Ovary (tissue), 9 donors: Measurements from ENCODE around the gene DPYSL4. TPM values are rescaled to one million over a fixed set of nuclear protein-coding genes. Genes with fewer than 3 reads are reported as not detected.

Experiments
- DNase-seq, 5 donors: peaks; one replicate each; pipeline ENCODE4 v3.0.0-alpha.2; 2019 to 2020
- H3K27ac ChIP-seq, 2 donors: fragments of 200-600 bp; one replicate each; pipeline versions ENCODE4 v1.5.1 to v1.8.0; 2019 to 2022
- H3K27me3 ChIP-seq: fragments of 200-600 bp; one replicate; pipeline ENCODE4 v1.8.0; 2022
- H3K36me3 ChIP-seq: fragments of 200-600 bp; sonication (generic); one replicate; pipeline ENCODE4 v1.5.1; 2019
- H3K4me1 ChIP-seq: one replicate; pipeline ENCODE4 v1.8.1; 2013; ENCODE audit warnings: mild to moderate bottlenecking, moderate library complexity; ENCODE audit not compliant: insufficient read depth
- H3K4me3 ChIP-seq: fragments of 200-600 bp; sonication (generic); one replicate; pipeline ENCODE4 v1.5.1; 2017
- H3K9me3 ChIP-seq, 2 donors: fragments of 200-600 bp in 1 of 2; sonication (generic) in 1 of 2; one replicate each; pipeline versions ENCODE4 v1.5.1 to v1.8.1; 2013 to 2019; ENCODE audit warnings: mild to moderate bottlenecking in 1 of 2, moderate library complexity in 1 of 2
- CTCF ChIP-seq, 3 donors: fragments of 450-650 bp in 2 of 3; fragments of 200-600 bp in 1 of 3; IDR thresholded peaks; one replicate each; pipeline versions ENCODE4 v1.5.1 to v1.8.0; 2016 to 2022; ENCODE audit warnings: antibody characterized with exemption in 3 of 3, mild to moderate bottlenecking in 1 of 3
- EP300 ChIP-seq: sonication (generic); formaldehyde crosslinking; IDR thresholded peaks from one replicate; pipeline ENCODE4 v1.6.1; 2017; ENCODE audit warnings: antibody characterized with exemption
- POLR2A ChIP-seq: fragments of 450-650 bp; IDR thresholded peaks from one replicate; pipeline ENCODE4 v1.6.1; 2017; ENCODE audit warnings: antibody characterized with exemption, mild to moderate bottlenecking, moderate library complexity
- WGBS, 3 donors: extraction: QIAGEN DNeasy Blood & Tissue Kit in 1 of 3; methylation state at CpG; one replicate each; pipeline versions ENCODE4 v1.1.5 to v1.1.7; 2013 to 2017; 5-methylcytosine and 5-hydroxymethylcytosine counted together
- intact Hi-C, 4 donors: fragments of 100-400 bp; cut with DNase I; formaldehyde crosslinking; loops; one replicate each; pipeline versions ENCODE4 v1.11.0 to v1.15.1; 2022 to 2023
- polyA plus RNA-seq, 2 donors: library from polyadenylated mRNA; stranded (reverse); fragments of 200-250 nt in 1 of 2; fragments of 350-450 nt in 1 of 2; fragmentation: Illumina TruSeq in 1 of 2; extraction: RNeasy Lipid Tissue Mini Kit (QIAGEN cat#74804) in 1 of 2; gene quantifications; one replicate each; pipeline ENCODE4 v1.2.3, GENCODE V29; 2013 to 2014
- total RNA-seq, 7 donors: library from RNA; depleted of rRNA in 2 of 7; stranded (reverse); fragments of >200 nt in 2 of 7; fragmentation: NEBNext Ultra II Directional in 3 of 7; extraction: Animal tissue kit (Norgen Biotek cat#: 25700) in 3 of 7; gene quantifications; one replicate each; pipeline versions ENCODE4 v1.1.0 to v1.2.4, GENCODE V29; 2016 to 2023
- donor health status: DM: no; HTN: no; CAD: no; lungs with moderate emphysema.
- donor health status: DM: no; HTN: no; CAD: no.
- donor health status: Bipolar disorder and iron deficiency.
- donor health status: DM: yes; HTN: yes; CAD: no.
- donor health status: DM: no; HTN: no; CAD: no.
- donor health status: DM: yes; HTN: yes; CAD: no.

The DPYSL4 gene
- total and polyA plus RNA-seq, 9 donors, result 0.27 to 7.0 (median 1.7) TPM

GRCh38 chr10:132225073-132225848, 38.5 kb downstream of the DPYSL4 start:
- H3K4me3 ChIP-seq, result no peak overlapping the region
- no peak overlapping the region for H3K27ac ChIP-seq
- 87 to 90% (median 88%) methylated on average over 23 to 25 of the region's 25 CpGs for WGBS, 3 donors
- H3K9me3 ChIP-seq, result no peaks in the 10 kb centered on the region
- DNase-seq, result no peak
- no peaks in the 10 kb centered on the region for H3K36me3 ChIP-seq
- no peak for TF ChIP-seq EP300
- no peak for TF ChIP-seq CTCF (IDR thresholded peaks at IDR 0.05)
- TF ChIP-seq POLR2A, result no peak
- H3K4me1 ChIP-seq, result no peaks in the 10 kb centered on the region
- intact Hi-C loops, result loop anchor here in 3 of 4 donors (10.0 kb wide), 3 partner anchors 230 to 420 kb away; no protein-coding TSS in a partner anchor
- no peaks in the 10 kb centered on the region for H3K27me3 ChIP-seq

- no peaks in the 10 kb centered on the region for H3K9me3 ChIP-seq
- TF ChIP-seq EP300 (no peak), POLR2A (no peak), CTCF (IDR thresholded peaks at IDR 0.05) (no peak)
- no peak for DNase-seq
- no peaks in the 10 kb centered on the region for H3K27me3 ChIP-seq
- no peaks in the 10 kb centered on the region for H3K36me3 ChIP-seq
- no peak overlapping the region for H3K4me3 ChIP-seq
- WGBS, 3 donors, result 79 to 85% (median 80%) methylated on average over 8 of the region's 8 CpGs
- H3K27ac ChIP-seq, result no peak overlapping the region
- intact Hi-C loops, result loop anchor here in 3 of 4 donors (10.0 kb wide), 3 partner anchors 229 to 419 kb away; no protein-coding TSS in a partner anchor
- peaks cover 3% of the 10 kb centered on the region for H3K4me1 ChIP-seq
These were observed 39.1 kb downstream of the DPYSL4 start for GRCh38 chr10:132225849-132226205.

GRCh38 chr10:132226586-132227405, 40.0 kb downstream of the DPYSL4 start:
- intact Hi-C loops, result loop anchor here in 3 of 4 donors (10.0 kb wide), 3 partner anchors 228 to 418 kb away; no protein-coding TSS in a partner anchor
- Histone ChIP-seq H3K4me1 (peaks cover 4% of the 10 kb centered on the region), H3K36me3 (no peaks in the 10 kb centered on the region), H3K27ac (no peak overlapping the region), H3K27me3 (no peaks in the 10 kb centered on the region), H3K9me3 (no peaks in the 10 kb centered on the region), H3K4me3 (no peak overlapping the region)
- DNase-seq, result no peak
- TF ChIP-seq POLR2A, result no peak
- no peak for TF ChIP-seq CTCF (IDR thresholded peaks at IDR 0.05)
- TF ChIP-seq EP300, result no peak
- 89% methylated on average over 23 to 27 of the region's 27 CpGs for WGBS, 3 donors

- TF ChIP-seq POLR2A (no peak), CTCF (IDR thresholded peaks at IDR 0.05) (no peak), EP300 (no peak)
- H3K27ac ChIP-seq, result no peak overlapping the region
- H3K27me3 ChIP-seq, result no peaks in the 10 kb centered on the region
- H3K36me3 ChIP-seq, result no peaks in the 10 kb centered on the region
- intact Hi-C loops, result loop anchor here in 3 of 4 donors (10.0 kb wide), 3 partner anchors 227 to 417 kb away; no protein-coding TSS in a partner anchor
- WGBS, 3 donors, result 92 to 93% (median 93%) methylated on average over 29 of the region's 29 CpGs
- peaks cover 4% of the 10 kb centered on the region for H3K4me1 ChIP-seq
- H3K4me3 ChIP-seq, result no peak overlapping the region
- DNase-seq, result no peak
- no peaks in the 10 kb centered on the region for H3K9me3 ChIP-seq
These were observed 41.2 kb downstream of the DPYSL4 start for GRCh38 chr10:132227851-132228390.
